ENCODE results near the gene IRF7. TPM values are rescaled to one million over a fixed set of nuclear protein-coding genes. Genes with fewer than 3 reads are reported as not detected.

IRF7 gene
- total and polyA plus RNA-seq, 2 experiments from 2014 or later: 12.3 to 17.3 TPM

GRCh38 chr11:593347-593746, 22.4 kb downstream of the IRF7 start:
- Mint-ChIP-seq H3K36me3 (ENCODE audit: low read depth) (peaks cover 77% of the 10 kb centered on the region), H3K27ac (no peak overlapping the region)
- H3K79me2 ChIP-seq (replicated peaks; ENCODE audit: insufficient read depth): peaks cover 14% of the 10 kb centered on the region; the same call in 1 of the 2 replicates

More at GRCh38 chr11:593347-593746, 22.4 kb downstream of the IRF7 start:
- peaks cover 19% of the 10 kb centered on the region for H3F3A ChIP-seq (replicated peaks; ENCODE audit: low read depth)
- no peaks in the 10 kb centered on the region for H3K27me3 ChIP-seq (ENCODE audit: insufficient read depth)
- no peak overlapping the region for H3K4me3 ChIP-seq
- DNase-seq (ENCODE audit: low spot score) (no peak), ATAC-seq (no peak)
- no peak overlapping the region for H3K4me2 ChIP-seq
- H3K9me2 ChIP-seq (ENCODE audit: insufficient read depth): no peaks in the 10 kb centered on the region
- H3K9me3 Mint-ChIP-seq: no peaks in the 10 kb centered on the region; the same call in none of the 3 replicates
- peaks cover 18% of the 10 kb centered on the region for H3K27me3 Mint-ChIP-seq (ENCODE audit: insufficient read depth, low read depth, poor library complexity)
- H3K4me3 Mint-ChIP-seq: no peak overlapping the region
- H2AFZ ChIP-seq: no peak overlapping the region
- H3K36me3 ChIP-seq (ENCODE audit: insufficient read depth): peaks cover 20% of the 10 kb centered on the region; the same call in 1 of the 2 replicates
- no peaks in the 10 kb centered on the region for H3K4me1 ChIP-seq (ENCODE audit: insufficient read depth)
- no peak for TF ChIP-seq ETS1 (IDR thresholded peaks at IDR 0.05)
- no peak for TF ChIP-seq POLR2AphosphoS5 (IDR thresholded peaks at IDR 0.05; ENCODE audit: low read depth)
- no peak for TF ChIP-seq EZH2phosphoT487 (IDR thresholded peaks at IDR 0.05; ENCODE audit: unreplicated experiment)
- no peak for TF ChIP-seq ZNF462 (CRISPR knock-in tag; IDR thresholded peaks at IDR 0.05)
- TF ChIP-seq, protein P1, sequence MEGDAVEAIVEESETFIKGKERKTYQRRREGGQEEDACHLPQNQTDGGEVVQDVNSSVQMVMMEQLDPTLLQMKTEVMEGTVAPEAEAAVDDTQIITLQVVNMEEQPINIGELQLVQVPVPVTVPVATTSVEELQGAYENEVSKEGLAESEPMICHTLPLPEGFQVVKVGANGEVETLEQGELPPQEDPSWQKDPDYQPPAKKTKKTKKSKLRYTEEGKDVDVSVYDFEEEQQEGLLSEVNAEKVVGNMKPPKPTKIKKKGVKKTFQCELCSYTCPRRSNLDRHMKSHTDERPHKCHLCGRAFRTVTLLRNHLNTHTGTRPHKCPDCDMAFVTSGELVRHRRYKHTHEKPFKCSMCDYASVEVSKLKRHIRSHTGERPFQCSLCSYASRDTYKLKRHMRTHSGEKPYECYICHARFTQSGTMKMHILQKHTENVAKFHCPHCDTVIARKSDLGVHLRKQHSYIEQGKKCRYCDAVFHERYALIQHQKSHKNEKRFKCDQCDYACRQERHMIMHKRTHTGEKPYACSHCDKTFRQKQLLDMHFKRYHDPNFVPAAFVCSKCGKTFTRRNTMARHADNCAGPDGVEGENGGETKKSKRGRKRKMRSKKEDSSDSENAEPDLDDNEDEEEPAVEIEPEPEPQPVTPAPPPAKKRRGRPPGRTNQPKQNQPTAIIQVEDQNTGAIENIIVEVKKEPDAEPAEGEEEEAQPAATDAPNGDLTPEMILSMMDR (conservative IDR thresholded peaks at IDR 0.05; ENCODE audit: low read depth in 2 of 2): no peak
- TF ChIP-seq, protein P2, sequence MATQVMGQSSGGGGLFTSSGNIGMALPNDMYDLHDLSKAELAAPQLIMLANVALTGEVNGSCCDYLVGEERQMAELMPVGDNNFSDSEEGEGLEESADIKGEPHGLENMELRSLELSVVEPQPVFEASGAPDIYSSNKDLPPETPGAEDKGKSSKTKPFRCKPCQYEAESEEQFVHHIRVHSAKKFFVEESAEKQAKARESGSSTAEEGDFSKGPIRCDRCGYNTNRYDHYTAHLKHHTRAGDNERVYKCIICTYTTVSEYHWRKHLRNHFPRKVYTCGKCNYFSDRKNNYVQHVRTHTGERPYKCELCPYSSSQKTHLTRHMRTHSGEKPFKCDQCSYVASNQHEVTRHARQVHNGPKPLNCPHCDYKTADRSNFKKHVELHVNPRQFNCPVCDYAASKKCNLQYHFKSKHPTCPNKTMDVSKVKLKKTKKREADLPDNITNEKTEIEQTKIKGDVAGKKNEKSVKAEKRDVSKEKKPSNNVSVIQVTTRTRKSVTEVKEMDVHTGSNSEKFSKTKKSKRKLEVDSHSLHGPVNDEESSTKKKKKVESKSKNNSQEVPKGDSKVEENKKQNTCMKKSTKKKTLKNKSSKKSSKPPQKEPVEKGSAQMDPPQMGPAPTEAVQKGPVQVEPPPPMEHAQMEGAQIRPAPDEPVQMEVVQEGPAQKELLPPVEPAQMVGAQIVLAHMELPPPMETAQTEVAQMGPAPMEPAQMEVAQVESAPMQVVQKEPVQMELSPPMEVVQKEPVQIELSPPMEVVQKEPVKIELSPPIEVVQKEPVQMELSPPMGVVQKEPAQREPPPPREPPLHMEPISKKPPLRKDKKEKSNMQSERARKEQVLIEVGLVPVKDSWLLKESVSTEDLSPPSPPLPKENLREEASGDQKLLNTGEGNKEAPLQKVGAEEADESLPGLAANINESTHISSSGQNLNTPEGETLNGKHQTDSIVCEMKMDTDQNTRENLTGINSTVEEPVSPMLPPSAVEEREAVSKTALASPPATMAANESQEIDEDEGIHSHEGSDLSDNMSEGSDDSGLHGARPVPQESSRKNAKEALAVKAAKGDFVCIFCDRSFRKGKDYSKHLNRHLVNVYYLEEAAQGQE (IDR thresholded peaks at IDR 0.05; ENCODE audit: unreplicated experiment): no peak
- TF ChIP-seq EZH2 (IDR thresholded peaks at IDR 0.05; ENCODE audit: low read depth, unreplicated experiment): no peak
- TF ChIP-seq JUNB (IDR thresholded peaks at IDR 0.05; ENCODE audit: unreplicated experiment): no peak
- TF ChIP-seq NANOG (IDR thresholded peaks at IDR 0.05; ENCODE audit: borderline replicate concordance): no peak
- TF ChIP-seq CREB1 (CRISPR knock-in tag; IDR thresholded peaks at IDR 0.05; ENCODE audit: low read depth): no peak
- no peak for TF ChIP-seq ZNF114 (CRISPR knock-in tag; IDR thresholded peaks at IDR 0.05)
- TF ChIP-seq STAT1 (IDR thresholded peaks at IDR 0.05; ENCODE audit: unreplicated experiment): no peak
- no peak for TF ChIP-seq ZNF331 (CRISPR knock-in tag; IDR thresholded peaks at IDR 0.05; ENCODE audit: low read depth)
- peaks cover 19% of the 10 kb centered on the region; the same call in 1 of the 2 replicates for H4K20me1 ChIP-seq (replicated peaks; ENCODE audit: insufficient read depth)
- no peaks in the 10 kb centered on the region; the same call in 2 of the 3 replicates for H3K4me1 Mint-ChIP-seq
- no peak overlapping the region for H3K27ac ChIP-seq (ENCODE audit: low read depth)
